ENCODE measurements around the gene PLG. TPM values are rescaled to one million over a fixed set of nuclear protein-coding genes. Genes with fewer than 3 reads are reported as not detected.
"Not testable (repeated sequence)": the region's sequence is repeated elsewhere in the genome, so short reads cannot be mapped to it uniquely, and the experiment has no call there.

The PLG gene
- total and polyA plus RNA-seq, 12 donors: not detected

GRCh38 chr6:160690458-160690857 lies 11.6 kb upstream of the PLG start:
- no peak for ATAC-seq
- Histone ChIP-seq H3K27ac (no peak overlapping the region), H3K4me3 (no peak overlapping the region), H3K9me3 (no peaks in the 10 kb centered on the region), H3K27me3 (peaks cover 0 to 4% (median 0%) of the 10 kb centered on the region in 7 donors), H3K36me3 (no peaks in the 10 kb centered on the region), H3K4me1 (no peaks in the 10 kb centered on the region)
- no peak for DNase-seq
- 83 to 89% methylated on average over 9 of the region's 9 CpGs for WGBS, 2 donors
- TF ChIP-seq, protein P1, sequence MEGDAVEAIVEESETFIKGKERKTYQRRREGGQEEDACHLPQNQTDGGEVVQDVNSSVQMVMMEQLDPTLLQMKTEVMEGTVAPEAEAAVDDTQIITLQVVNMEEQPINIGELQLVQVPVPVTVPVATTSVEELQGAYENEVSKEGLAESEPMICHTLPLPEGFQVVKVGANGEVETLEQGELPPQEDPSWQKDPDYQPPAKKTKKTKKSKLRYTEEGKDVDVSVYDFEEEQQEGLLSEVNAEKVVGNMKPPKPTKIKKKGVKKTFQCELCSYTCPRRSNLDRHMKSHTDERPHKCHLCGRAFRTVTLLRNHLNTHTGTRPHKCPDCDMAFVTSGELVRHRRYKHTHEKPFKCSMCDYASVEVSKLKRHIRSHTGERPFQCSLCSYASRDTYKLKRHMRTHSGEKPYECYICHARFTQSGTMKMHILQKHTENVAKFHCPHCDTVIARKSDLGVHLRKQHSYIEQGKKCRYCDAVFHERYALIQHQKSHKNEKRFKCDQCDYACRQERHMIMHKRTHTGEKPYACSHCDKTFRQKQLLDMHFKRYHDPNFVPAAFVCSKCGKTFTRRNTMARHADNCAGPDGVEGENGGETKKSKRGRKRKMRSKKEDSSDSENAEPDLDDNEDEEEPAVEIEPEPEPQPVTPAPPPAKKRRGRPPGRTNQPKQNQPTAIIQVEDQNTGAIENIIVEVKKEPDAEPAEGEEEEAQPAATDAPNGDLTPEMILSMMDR (IDR thresholded peaks at IDR 0.05): no peak
- intact Hi-C loops (cut with DNase I): no loop called here

DNA sequence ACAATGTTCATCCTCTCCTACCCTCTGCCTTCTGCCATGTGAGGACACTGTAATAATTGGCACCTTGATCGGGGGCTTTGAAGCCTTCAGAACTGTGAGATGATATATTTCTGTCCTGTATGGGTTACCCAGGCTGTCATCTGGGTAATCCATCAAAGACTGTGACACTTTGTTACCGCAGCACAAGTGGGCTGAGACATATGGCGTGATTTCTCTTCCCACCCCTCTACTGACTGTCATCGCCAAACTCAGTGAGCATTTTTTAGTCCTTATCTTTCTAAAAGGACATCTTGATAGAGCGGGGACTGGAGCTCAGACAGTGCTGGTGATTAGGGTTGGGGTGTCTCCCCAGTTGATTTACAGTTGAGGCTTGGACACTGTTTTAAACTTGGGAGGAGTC lies 10.4 kb upstream of the PLG start:
- H3K27me3 ChIP-seq: no peaks in the 10 kb centered on the region
- no peak for DNase-seq
- H3K36me3 ChIP-seq: no peaks in the 10 kb centered on the region
- intact Hi-C loops (cut with DNase I): no loop called here
- WGBS, 2 donors: 62 to 63% methylated on average over 5 of the region's 5 CpGs
- no peak overlapping the region for H3K4me3 ChIP-seq
- TF ChIP-seq, protein P1 (IDR thresholded peaks at IDR 0.05): no peak
- ATAC-seq: no peak
- H3K4me1 ChIP-seq: no peaks in the 10 kb centered on the region
- H3K9me3 ChIP-seq: no peaks in the 10 kb centered on the region
- H3K27ac ChIP-seq: no peak overlapping the region

DNA sequence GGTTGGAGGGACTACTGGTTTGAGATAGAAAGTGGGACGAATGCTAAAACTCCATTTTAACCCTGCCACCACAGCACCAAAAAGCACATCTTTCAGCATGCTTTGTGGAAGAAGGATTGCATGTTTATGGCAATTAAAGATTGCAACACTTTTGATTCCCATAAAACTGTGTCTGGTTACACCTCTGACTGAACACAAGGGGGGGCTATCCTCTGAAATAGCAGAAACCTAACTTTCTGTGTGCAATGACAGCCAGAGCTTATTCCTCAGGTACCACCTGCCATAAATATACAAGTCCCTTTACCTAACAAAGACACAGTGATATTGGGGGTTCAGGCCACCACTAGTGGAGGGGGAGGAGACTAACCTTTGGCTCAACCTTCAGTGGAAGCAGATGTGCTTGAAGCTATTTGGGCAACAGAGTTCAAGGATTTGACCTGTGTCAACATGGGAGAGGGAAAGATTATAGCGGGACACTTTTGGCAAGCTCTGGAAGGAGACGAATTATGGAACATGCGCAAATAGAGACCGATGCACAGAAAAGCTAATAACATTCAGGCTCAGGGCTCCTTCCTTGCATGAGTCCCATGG lies 9.6 kb upstream of the PLG start:
- ATAC-seq (no peak), DNase-seq (no peak)
- H3K4me1 ChIP-seq: no peaks in the 10 kb centered on the region
- no peaks in the 10 kb centered on the region for H3K9me3 ChIP-seq
- WGBS, 2 donors: 88 to 92% methylated on average over 5 of the region's 5 CpGs
- no peak overlapping the region for H3K4me3 ChIP-seq
- H3K36me3 ChIP-seq: no peaks in the 10 kb centered on the region
- H3K27me3 ChIP-seq: peaks cover 0 to 4% (median 0%) of the 10 kb centered on the region in 7 donors
- H3K27ac ChIP-seq: no peak overlapping the region
- intact Hi-C loops (cut with DNase I): no loop called here
- TF ChIP-seq, protein P1 (IDR thresholded peaks at IDR 0.05): no peak

- H3K27me3 ChIP-seq, ATAC-seq, H3K4me3 ChIP-seq, DNase-seq, H3K36me3 ChIP-seq, H3K27ac ChIP-seq, H3K4me1 ChIP-seq, H3K9me3 ChIP-seq: not testable (repeated sequence)
- intact Hi-C loops (cut with DNase I): loop anchor here in 1 of 10 donors (5.0 kb wide), 1 partner anchor 1413 kb away; no protein-coding TSS in a partner anchor
Measured at GRCh38 chr6:160695025-160695424, 7.0 kb upstream of the PLG start.

DNA sequence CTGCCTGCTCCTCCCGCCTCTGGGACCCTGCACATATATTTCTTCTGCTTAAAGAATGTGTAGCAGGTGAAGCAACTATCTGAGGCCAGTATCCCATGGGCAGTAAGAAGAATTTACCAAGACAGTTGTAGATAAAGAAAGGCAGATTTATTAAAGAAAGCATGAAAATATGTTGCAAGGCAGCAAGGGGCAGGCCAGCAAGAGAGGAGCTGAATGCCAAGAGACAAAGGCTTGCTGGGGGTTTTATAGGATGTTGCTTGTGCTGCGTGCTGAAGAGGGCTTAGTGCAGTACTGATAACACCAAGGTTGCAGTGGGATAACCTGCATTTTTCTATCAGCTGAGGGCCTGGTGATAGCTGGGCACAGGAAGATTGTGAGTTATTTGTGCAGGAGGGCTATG lies 6.4 kb upstream of the PLG start:
- 46 to 54% methylated on average over 2 of the region's 2 CpGs for WGBS, 2 donors
- intact Hi-C loops (cut with DNase I): loop anchor here in 1 of 10 donors (5.0 kb wide), 1 partner anchor 1413 kb away; no protein-coding TSS in a partner anchor
- not testable (repeated sequence) for H3K4me3 ChIP-seq, H3K27me3 ChIP-seq, H3K9me3 ChIP-seq, DNase-seq, ATAC-seq, H3K36me3 ChIP-seq, H3K4me1 ChIP-seq, H3K27ac ChIP-seq

- intact Hi-C loops (cut with DNase I): loop anchor here in 1 of 10 donors (5.0 kb wide), 1 partner anchor 1415 kb away; no protein-coding TSS in a partner anchor
- WGBS, 2 donors: 54 to 77% methylated on average over 3 of the region's 3 CpGs
- ATAC-seq: not testable (repeated sequence)
Measured at GRCh38 chr6:160696884-160697283, 5.2 kb upstream of the PLG start.

More at GRCh38 chr6:160696884-160697283, 5.2 kb upstream of the PLG start:
- DNase-seq, H3K4me3 ChIP-seq, H3K27ac ChIP-seq, H3K9me3 ChIP-seq, H3K36me3 ChIP-seq, H3K4me1 ChIP-seq, H3K27me3 ChIP-seq: not testable (repeated sequence)

Data from heart right ventricle (tissue), 16 donors.